Stimulated activated naive CD4-positive, alpha-beta T cell (primary cell): Measurements from ENCODE around the gene KCNQ1.

Experiments
- DNase-seq, 6 experiments: peaks; one replicate each; lab custom pipeline; 2025; lab: John Stamatoyannopoulos, UW

Gene KCNQ1

DNA sequence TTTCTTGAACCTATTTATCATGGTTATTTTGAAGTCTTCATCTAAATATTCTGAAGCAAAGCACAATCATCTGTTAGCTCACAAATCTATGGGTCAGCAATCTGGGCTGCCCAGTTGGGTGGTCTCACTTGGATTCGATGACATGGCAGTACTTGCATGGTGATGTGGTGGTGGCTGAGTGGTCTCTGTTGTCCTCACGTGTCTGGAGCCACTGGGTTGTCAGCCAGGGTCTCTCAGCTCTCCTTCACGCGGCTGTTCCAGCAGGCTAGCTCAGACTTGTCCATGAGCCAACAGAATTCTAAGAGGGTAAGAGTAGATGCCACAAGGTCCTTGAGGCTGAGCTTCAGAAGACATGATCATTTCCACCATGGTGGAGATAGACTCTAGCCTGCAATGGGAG is 321.4 kb downstream of the KCNQ1 start:
- no peak for DNase-seq

DNA sequence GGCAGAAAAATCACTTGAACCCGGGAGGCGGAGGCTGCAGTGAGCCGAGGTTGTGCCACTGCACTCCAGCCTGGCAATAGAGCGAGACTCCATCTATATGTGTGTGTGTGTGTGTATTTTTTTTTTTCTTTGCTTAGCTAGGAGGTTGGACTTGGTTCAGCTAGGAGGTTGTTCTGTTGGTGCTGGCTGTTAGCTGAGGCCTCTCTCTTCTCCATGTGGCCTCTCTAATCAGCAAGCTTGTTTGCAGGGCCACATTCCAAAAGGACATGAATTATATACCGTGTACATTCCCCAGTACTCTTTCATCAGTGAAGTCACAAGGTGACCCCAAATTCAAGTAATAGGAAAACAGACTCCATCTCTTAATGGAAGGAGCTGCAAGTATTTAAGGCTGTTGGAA is 322.3 kb downstream of the KCNQ1 start:
- DNase-seq, result no peak

DNA sequence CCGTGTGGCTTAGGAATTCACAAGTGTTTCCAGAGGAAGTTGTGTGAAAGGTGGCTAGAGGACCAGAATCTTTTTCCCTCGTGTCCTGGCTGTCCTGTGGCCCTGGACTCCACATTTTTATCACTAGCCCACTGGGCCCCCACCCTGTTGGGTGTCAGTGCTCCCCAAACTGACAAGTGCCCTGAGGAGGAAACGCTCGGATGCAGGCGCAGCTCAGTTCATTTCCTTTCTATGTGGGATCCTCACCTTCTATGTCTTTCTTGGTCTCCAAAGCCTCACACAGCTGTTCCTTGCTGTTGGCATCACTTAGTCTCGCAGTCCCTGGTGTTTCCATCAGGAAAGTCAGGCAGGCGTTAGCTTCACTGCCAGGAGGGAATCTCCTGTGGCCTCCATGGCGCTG is 323.0 kb downstream of the KCNQ1 start:
- DNase-seq, result no peak

DNA sequence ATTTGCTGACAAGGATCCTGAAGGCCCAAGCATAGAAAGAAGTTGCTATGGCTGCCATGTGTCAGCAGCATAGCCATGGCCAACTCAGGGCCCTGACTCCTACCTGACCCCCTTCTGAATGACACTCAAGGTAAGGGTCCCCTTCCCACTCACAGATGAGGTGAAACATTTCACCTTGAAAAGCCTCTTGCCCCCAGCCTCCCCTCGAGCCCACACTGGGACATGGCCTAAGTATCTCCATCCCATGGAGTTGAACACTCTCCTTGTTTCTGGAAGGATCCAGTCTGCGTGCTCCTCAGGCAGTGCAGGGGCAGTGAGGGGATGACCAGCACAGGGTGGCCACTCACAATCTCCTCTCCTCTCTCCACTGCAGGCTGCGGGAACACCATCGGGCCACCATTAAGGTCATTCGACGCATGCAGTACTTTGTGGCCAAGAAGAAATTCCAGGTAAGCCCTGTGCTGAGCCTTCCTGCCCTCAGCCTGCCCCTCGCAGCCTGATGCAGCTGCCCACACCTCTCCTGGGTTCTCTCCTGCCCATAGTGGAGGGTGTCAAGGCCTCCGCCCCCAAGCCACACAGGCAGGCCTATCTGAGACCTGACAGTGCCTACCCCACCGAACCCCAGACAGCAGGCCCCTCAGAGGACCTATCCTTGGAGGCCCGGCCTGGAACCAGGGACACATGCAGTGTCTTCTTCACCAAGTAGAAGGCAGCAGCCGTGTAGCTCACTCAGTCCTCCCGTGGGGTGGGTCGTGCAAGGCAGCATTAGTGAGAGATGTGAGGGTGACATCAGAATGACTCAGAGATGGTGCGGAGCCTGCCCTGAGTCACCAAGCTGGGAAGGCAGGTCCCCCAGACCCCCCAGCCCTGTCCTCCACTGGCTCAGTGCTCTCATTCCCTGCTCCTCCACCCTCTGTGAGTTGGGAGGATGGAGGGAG is 323.9 kb downstream of the KCNQ1 start:
- DNase-seq, result no peak

DNA sequence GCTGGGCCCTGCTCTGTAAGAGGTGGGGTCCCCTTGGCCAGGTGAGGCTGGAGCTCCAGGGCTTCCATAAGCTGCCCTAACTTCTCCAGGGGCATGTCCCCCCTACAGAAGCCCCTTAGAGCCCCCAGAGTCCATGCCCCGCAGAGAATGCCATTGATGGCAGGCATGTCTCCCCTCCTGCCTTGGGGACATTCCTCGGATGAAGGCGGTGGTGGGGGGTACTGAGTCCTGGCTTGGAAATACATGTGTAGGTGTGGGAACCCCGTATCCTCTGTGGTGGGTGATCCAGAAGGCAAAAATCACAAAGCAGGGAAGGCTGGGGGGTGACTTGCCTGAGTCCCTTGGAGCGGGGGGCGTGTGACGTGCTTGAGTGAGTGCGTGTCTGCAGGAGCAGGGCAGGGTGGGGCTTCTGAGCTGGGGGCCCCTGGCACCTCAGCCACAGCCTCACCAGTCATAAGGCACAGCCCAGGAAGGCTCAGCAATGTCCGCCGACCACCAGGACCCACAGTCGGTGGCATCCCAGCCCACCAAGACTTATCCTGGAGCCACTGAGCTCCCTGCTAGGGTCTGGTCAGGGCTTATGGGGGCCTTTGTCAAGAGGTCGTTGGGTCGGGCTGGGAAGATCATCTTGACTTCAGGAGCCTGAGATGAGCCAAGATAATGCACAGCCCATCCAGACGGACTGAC is 324.7 kb downstream of the KCNQ1 start:
- DNase-seq, result no peak

DNA sequence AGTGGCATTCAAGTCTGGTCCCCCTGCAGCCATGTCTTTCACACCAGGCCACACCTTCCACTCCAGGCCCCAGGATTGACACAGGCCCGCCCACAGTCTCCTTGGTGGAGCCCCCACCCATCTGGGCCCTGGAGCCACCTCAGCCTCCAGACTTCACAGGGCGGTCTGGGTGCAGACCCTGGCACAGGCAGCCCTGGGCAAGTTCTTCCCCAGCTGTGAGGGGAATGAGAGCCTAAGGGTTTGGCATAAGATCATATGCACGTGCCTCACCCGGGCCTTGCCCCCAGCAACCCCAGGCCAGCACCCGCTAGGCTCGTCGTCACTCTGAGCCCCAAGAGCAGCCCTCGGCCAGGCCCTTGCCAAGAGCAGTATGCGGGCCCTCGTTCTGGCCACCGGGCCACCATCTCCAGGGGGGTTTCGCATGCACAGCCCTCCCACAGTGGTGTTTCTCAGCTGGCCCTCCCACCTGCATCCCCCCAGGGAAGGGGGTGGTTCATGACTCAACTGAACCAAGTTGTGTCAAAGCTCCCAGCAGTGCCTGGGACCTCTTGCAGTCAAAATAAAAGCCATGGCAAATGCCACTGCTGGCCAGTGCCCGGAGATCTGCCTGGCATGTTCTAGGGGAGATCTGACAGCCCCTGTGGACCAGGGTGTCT is 325.4 kb downstream of the KCNQ1 start:
- DNase-seq, result no peak

DNA sequence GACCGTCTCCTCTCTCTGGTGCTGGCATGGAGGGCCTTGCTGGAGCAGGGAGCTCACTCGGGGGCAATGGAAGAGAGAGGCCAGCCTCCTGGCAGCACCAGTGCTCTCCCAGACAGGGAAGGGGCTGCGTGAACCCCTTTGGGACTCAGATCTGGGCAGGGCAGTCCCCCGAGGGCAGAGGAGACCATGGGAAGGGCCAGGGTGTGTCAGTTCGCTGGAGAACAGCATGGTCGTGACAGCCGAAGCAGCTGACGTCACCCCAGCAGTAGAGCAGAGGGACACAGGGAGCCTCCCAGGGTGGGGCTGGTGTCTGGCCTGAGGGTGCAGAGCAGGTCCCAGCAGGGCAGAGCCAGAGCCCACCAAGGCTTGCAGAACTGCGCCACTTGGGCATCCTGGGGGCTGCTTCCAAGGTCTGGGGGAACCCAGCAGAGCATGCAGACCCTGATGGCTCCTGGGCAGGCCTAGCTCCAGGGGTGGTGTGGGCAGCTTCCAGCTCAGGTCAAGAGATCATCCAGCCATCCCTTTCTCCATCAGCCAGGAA is 326.0 kb downstream of the KCNQ1 start:
- no peak for DNase-seq

DNA sequence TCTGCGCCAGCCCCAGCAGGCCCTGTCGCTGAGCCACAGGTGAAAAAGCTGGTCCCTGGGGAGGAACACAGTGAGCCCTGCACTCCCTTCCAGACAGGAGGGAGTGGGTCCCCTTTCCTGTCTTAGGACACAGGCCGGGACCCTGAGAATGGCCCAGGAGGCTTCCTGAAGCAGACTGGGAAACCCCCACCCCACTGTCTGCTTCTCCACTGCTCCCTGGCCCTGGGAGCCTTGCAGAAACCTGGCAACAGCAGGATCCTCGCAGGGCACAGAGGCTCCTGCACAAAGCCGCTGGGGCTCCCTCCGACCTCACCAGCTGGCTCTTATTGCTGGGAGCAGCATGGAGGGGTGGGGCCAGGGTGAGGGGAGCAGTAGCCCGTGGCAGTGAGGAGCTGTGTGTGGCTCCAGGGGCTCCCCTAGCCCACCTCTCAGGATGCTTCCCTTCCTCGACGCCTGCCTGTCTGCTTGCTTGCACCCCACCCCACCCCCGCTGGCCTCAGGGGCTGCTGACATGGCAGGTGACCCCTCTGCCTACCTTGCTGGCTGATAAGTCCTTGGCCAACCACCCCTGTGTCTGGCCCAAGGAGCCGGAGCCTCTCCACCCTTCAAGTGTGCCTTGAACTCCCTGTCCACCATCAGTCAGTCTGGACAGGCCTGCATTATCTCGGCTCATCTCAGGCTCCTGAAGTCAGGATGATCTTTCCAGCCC is 327.1 kb downstream of the KCNQ1 start:
- DNase-seq, result no peak

DNA sequence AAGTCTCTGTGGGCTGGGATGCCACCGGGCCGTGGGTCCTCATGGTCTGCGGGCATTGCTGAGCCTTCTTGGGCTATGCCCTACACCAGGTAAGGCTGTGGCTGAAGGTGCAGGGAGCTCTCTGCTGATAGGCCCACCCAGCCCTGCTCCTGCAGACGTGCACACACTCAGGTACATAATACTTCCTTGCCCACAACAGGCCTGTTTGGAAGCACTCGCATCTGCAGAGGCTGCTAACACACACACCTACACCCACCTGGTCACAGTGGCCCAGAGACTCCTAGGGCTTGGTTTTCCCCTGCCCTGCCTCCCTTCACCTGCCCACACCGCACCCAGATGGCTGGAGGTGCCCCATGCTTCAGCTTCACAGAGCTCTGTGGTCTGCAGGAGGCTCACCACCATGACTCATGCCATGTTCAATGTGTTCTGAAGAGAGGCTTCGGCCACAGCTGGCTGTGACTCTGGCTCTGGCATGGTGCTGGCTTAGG is 327.8 kb downstream of the KCNQ1 start:
- DNase-seq, result no peak

DNA sequence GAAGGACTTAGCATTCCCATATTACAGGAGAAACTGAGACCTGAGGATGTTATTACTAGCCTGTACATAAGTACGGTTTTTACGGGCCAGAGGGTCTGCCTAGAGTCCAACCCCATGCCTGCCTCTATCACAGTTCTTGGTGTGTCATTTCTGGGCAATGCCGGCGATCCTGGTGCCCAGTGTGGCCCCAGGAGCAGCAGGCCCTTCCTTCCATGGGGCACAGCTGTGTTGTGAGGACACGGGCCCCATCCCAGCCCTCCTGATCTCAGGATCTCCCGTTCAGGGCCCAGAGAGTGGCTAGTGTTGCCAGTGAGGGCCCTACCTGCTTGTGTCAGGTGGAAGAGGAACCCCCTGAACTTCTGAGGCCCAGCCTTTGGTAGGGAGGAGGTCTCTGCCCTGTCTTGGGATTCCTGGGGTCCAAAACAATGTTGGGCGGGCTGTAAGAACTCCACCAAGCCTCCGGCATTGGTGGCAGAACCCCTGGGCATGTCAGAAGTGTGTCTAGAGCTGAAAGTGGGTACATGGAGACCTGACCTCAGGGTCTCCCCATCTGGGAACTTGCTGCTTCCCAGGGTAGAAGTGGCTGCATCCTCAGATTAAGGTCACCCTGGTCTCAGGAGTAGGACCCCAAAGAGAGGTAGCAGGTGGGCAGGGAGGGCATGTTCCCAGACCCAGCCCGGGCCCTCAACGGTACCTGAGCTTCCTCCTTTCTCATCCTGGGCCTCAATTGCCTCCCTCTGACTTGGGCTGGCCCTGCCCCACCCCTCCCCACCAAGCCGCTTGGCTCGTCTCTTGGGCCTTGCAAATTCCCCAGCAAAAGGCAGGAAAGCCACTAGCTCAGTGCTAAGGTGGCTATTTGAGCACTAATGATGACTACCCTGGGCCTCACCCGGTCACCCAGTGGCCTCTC is 329.6 kb downstream of the KCNQ1 start:
- no peak for DNase-seq

DNA sequence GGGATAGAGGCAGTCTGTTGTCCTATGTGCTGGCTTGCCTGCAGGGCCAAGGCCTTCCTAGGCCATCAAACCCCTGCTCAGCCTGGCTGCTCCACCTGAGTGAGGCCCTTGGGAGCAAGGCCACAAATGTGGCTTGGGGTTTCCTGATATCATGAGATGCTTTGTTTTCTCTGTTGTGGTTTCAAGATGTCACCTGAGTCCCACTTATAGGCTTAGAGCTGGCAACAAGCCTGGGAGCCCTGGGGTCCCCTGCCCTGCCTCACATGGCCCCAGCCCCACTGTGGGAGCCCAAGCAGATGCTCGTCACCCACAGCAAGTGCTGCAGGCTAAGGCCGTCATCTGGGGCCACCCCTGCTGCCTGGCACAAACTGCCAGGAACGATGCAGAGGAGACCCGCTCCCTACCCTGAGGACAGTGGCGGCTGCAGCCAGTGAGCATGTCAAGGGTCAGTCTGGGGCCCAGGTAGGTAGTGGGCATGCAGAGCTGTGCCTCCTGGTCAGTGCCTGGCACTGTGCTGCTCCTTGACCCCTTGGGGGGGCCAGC is 330.3 kb downstream of the KCNQ1 start:
- peak in 1 of 6 experiments; percentile 5 for DNase-seq

DNA sequence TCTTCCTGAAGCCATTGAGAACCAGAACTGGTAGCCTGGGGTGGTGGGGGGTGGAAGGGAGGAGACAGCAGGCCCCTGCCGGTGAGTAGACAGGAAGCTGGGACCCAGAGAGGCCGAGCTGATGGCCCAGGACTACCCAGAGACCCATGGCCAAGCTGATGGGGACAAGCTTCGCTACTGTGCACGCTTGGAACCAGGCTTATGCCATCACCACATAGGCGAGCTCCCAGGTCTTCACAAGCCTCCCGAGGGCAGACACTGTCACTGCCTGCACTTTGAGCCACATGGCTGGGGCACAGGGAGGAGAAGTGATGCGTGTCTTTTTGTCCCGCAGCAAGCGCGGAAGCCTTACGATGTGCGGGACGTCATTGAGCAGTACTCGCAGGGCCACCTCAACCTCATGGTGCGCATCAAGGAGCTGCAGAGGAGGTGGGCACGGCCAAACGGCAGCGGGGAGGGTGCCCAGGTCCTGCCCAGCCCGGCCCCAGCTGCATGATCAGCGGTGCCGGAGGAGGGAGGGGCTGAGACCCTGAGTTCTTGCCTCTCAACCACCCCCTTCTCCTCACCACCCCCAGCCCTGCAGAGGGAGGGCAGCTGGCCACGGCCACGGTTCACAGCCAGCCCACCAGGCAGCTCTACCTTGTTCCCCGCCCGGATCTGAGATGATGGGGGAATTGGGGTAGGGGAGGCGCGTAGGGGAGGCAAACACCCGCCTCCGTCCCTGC is 331.0 kb downstream of the KCNQ1 start:
- DNase-seq, result no peak

DNA sequence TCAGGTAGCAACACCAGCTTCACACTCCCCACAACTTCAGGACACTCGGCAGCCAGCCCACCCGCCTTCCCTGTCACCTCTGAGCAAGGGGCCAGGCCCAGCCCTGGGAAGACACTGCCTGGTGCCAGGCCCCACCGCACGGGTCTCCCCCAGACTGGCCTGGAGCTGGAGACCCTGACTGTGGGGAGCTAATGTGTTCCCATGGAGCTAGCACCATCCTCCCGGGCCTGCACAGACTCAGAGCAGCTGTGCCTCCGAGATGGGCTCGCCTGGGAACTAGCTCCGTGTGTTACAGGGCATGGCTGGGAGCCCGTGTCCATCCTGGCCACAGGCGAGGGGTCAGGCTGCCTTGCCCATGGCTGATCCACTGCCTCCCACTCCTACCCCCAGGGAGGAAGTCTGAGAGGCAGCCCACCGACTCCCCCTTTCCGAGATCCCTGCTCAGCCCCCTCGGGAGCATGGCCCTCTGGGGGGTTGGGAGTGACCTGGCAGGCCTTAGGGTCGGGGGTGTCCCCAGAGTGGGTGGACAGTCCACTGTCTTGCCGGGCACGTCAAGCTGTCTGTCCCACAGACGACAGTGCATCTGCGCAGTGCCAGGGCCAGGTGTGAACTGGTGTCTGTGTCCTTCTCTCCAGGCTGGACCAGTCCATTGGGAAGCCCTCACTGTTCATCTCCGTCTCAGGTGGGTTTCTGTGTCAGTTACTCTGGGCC is 331.7 kb downstream of the KCNQ1 start:
- DNase-seq, result no peak

DNA sequence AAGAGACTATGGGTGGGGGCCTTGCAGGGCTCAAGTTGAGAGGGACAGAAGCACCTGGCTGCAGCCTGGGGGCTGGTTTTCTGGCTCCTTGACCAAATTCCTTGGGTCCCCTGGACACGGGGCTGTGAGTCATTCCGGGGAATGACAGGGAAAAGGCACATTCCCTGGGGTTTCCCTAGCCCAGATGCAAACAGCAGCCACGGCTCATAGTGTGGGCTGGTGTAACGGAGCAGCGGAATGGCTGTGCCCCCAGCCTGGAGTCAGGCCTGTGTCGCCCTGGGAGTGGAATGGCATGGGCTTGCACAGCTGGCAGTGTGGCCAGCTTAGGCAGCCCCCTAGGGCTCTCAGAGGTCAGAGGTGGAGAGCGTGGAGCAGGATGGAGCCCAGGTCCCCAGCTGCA is 332.6 kb downstream of the KCNQ1 start:
- DNase-seq, result no peak

DNA sequence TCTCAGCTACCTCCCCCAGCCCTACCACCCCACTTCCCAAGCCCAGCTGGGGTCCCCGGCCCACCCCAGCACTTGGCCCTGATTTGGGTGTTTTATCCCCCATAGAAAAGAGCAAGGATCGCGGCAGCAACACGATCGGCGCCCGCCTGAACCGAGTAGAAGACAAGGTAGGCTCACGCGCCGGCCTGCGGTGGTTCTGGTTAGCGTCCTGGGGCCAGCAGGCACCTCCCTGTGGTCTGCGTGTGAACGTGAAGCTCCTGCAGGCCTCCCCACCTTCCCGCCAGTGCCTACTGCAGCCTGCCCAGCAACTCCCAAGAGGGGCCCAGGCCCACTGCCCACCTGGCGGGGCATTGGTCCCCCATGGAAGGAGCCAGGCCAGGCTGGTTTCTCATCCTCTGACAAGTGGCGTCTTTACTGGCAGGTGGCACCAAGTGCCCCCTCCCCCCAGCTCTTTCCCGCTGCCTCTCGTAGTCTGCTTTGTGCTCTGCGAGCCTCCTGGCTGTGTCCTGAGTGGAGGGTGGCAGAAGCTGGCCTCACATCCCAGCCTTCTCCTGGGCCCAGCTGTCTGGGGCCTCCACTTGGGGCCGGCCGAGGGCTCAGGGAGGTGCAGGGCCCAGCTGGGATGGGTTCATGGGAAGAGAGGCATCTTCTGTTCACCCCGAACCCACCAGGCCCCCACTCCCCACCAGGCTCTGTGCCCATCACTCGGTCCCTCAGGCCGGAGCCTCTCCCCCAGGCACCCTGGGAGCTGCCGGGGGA is 333.2 kb downstream of the KCNQ1 start:
- DNase-seq, result no peak

DNA sequence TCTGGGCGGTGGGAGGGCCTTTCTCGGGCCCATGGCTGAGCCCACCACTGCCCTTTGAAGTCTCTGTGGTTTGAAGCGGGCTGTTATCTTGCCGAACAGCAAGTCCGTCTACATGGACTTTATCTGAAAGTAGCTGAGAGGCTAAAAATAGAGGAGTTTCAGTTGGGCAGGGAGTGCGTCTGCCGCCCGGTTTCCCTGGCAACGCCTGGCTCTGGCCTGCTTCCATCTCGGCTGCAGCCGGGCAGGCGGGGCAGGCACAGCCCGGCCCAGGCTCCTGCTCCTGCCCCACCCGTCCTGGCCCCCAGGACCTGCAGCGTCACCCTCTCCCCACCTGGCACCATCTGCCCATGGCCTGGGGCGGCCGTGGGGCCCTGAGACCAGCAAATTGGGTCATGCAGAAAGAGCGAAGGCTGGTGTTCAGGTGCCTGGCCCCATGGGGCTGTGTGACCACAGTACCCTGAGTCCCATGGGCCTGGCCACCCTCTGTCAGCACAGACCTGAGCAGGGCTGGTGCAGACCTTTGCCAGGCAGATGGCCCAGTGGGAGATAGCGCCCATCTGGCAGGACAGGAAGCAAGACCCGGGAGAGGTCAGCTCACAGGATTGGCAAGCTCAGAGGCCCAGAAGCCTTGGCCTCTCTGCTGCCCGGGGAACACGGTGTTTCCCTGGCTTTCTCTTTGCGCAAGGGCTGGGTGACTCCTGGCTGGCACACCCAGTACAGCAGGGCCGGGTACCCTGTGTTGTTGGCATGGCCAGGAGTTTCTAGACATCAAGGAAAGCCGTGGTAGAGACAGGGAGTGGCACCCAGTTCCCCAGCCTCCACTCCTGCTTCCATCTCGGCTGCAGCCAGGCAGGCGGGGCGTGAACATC is 334.1 kb downstream of the KCNQ1 start:
- no peak for DNase-seq

DNA sequence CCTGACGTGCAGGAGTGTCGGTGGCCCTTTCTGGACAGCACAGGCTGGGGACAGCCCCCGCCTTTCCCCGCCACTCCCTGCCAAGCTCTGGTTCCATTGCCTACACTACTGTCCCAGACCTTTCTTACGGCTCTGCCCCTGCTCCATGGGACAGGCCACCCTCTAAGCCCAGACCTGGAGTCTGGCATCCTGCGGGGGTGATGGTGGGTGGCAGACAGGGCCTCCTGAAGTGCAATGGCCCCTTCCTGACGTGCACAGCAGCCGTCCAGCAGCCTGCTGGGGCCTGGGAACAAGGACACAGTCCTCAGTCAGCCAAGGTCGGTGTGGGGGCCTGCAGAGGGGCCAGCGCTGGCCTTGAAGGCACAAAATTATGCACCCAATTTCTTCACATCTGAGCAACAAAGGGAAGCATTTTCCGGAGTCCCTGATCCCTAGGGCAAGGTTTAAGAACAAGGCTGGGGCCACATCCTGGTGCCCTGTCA is 334.7 kb downstream of the KCNQ1 start:
- no peak for DNase-seq
